ENCODE results near the gene DCTN3. TPM values are rescaled to one million over a fixed set of nuclear protein-coding genes. Genes with fewer than 3 reads are reported as not detected.

Gene DCTN3
- total and polyA plus RNA-seq, 2 of the 4 experiments (the other 2 are of a cell fraction) = 122 to 183 TPM

- Histone ChIP-seq H3K4ac (ENCODE audit: low read depth, low read length) (no peak overlapping the region), H3K9ac (ENCODE audit: low read depth, low read length) (no peak overlapping the region), H3K4me3 (ENCODE audit: insufficient read depth, low read depth, low read length) (no peak overlapping the region), H4K8ac (ENCODE audit: low read depth in 2 of 2, low read length in 2 of 2) (no peak overlapping the region), H3K9me1 (ENCODE audit: insufficient read depth, low read length) (0 out of 2 replicates have a peak, but pooled peaks cover 3% of the 10 kb centered on the region), H2BK15ac (ENCODE audit: low read depth, low read length) (no peak overlapping the region), H2BK20ac (ENCODE audit: low read depth, low read length) (no peak overlapping the region), H4K5ac (ENCODE audit: low read depth, low read length) (no peak overlapping the region), H2AK9ac (replicated peaks; ENCODE audit: low read depth, low read length, poor library complexity) (no peak overlapping the region), H2AFZ (replicated peaks; ENCODE audit: low read length, poor library complexity) (peak overlapping the region; percentile 46), H2BK5ac (ENCODE audit: low read depth, low read length, poor library complexity, severe bottlenecking) (no peak overlapping the region), H4K20me1 (ENCODE audit: insufficient read depth, low read length) (no peaks in the 10 kb centered on the region), H3K56ac (ENCODE audit: extremely low read depth, insufficient read depth, low read length) (no peak overlapping the region), H3K4me1 (ENCODE audit: control insufficient read depth, insufficient read depth, low read length) (no peaks in the 10 kb centered on the region), H3K18ac (ENCODE audit: low read depth, low read length) (no peak overlapping the region), H3K79me1 (ENCODE audit: low read depth in 1 of 2, low read length in 2 of 2) (no peaks in the 10 kb centered on the region), H3K27me3 (ENCODE audit: control insufficient read depth, insufficient read depth, low read length) (peaks cover 88% of the 10 kb centered on the region), H3K27ac (ENCODE audit: insufficient read depth, low read length) (no peak overlapping the region), H4K91ac (ENCODE audit: insufficient read depth, low read depth, low read length) (no peak overlapping the region), H3K14ac (replicated peaks; ENCODE audit: low read depth, low read length) (no peak overlapping the region), H3K9me3 (ENCODE audit: control insufficient read depth, insufficient read depth, low read length) (no peaks in the 10 kb centered on the region), H3K4me2 (ENCODE audit: low read depth, low read length) (no peak overlapping the region), H2AK5ac (ENCODE audit: low read depth, low read length) (no peak overlapping the region), H3K36me3 (ENCODE audit: control insufficient read depth, insufficient read depth, low read length) (no peaks in the 10 kb centered on the region), H2BK120ac (ENCODE audit: low read depth, low read length) (no peak overlapping the region), H3K23ac (ENCODE audit: low read depth, low read length) (no peak overlapping the region)
- 40% methylated on average over 1 of the region's 14 CpGs; no CpG with 5 or more reads in 1 of the 2 experiments for WGBS, 2 experiments (ENCODE audit: extremely low coverage in 2 of 2, insufficient read length in 1 of 2)
- intact Hi-C loops (cut with micrococcal nuclease) (no loop called here), dilution Hi-C loops (cut with HindIII; ENCODE audit: low sequenced_read_pairs, unreplicated experiment) (no loop called here), in situ Hi-C loops (cut with MboI; ENCODE audit: low sequenced_read_pairs) (no loop called here)
- 0 out of 2 replicates have a peak, but pooled peaks have one; percentile 24 for ATAC-seq (ENCODE audit: low read depth)
- no TSS peak for BruUV-seq (replicated peaks)
- ChIA-PET CTCF (interaction anchor here (1.8 to 2.0 kb wide), 2 partner anchors 15 to 29 kb away, joined by 6 to 7 read pairs; no protein-coding TSS in a partner anchor), POLR2A (ENCODE audit: unreplicated experiment) (no interaction called here)
- no peak for DNase-seq
- TF ChIP-seq POLR2A (IDR thresholded peaks at IDR 0.05; ENCODE audit: low read depth, low read length) (no peak), USF2 (IDR thresholded peaks at IDR 0.05; ENCODE audit: low read depth, low read length) (no peak), RFX5 (IDR thresholded peaks at IDR 0.05; ENCODE audit: low read depth, low read length) (no peak), CHD1 (IDR thresholded peaks at IDR 0.05; ENCODE audit: low read depth, low read length) (no peak), BHLHE40 (IDR thresholded peaks at IDR 0.05; ENCODE audit: low read depth, low read length) (no peak), MAZ (IDR thresholded peaks at IDR 0.05; ENCODE audit: borderline replicate concordance, low read depth, low read length) (no peak), NFE2L2 (IDR thresholded peaks at IDR 0.05; ENCODE audit: low read depth, low read length) (no peak), RAD21 (IDR thresholded peaks at IDR 0.05; ENCODE audit: low read length) (no peak), MXI1 (IDR thresholded peaks at IDR 0.05; ENCODE audit: borderline replicate concordance, low read depth, low read length) (no peak), MAFK (IDR thresholded peaks at IDR 0.05; ENCODE audit: low read depth, low read length) (no peak), RCOR1 (IDR thresholded peaks at IDR 0.05; ENCODE audit: insufficient replicate concordance, low read length) (no peak), CEBPB (IDR thresholded peaks at IDR 0.05; ENCODE audit: low read depth, low read length) (no peak), ELK1 (IDR thresholded peaks at IDR 0.05; ENCODE audit: borderline replicate concordance, low read depth, low read length) (no peak), SMC3 (IDR thresholded peaks at IDR 0.05; ENCODE audit: low read depth, low read length) (no peak), CTCF (conservative IDR thresholded peaks at IDR 0.05; ENCODE audit: low read depth, low read length) (no peak)
Measured at GRCh38 chr9:34576597-34577399, 43.5 kb downstream of the DCTN3 start.

All from IMR-90 (cell line).